ENCODE data around the gene WDR36.

- TF ChIP-seq CTCF (optimal IDR thresholded peaks at IDR 0.05 in 1 of 3, IDR thresholded peaks at IDR 0.05 in 1 of 3, conservative IDR thresholded peaks at IDR 0.05 in 1 of 3; ENCODE audit: extremely low read depth in 1 of 3, insufficient read depth in 2 of 3, low read length in 3 of 3) (no peak), EZH2 (IDR thresholded peaks at IDR 0.05; ENCODE audit: low read length) (no peak)
Measured at GRCh38 chr5:111070272-111071134, 21.6 kb upstream of the WDR36 start.

Data from keratinocyte (primary cell).